ENCODE measurements around the gene FOXD2.

Gene FOXD2

GRCh38 chr1:47442202-47442601 is 4.4 kb downstream of the FOXD2 start:
- no peaks in the 10 kb centered on the region for H3K36me3 ChIP-seq (ENCODE audit: control insufficient read depth, insufficient read depth, low read length, severe bottlenecking)
- no peaks in the 10 kb centered on the region for H3K4me1 ChIP-seq (ENCODE audit: control insufficient read depth, insufficient read depth, low read length)
- no peak for DNase-seq (ENCODE audit: low read depth)

DNA sequence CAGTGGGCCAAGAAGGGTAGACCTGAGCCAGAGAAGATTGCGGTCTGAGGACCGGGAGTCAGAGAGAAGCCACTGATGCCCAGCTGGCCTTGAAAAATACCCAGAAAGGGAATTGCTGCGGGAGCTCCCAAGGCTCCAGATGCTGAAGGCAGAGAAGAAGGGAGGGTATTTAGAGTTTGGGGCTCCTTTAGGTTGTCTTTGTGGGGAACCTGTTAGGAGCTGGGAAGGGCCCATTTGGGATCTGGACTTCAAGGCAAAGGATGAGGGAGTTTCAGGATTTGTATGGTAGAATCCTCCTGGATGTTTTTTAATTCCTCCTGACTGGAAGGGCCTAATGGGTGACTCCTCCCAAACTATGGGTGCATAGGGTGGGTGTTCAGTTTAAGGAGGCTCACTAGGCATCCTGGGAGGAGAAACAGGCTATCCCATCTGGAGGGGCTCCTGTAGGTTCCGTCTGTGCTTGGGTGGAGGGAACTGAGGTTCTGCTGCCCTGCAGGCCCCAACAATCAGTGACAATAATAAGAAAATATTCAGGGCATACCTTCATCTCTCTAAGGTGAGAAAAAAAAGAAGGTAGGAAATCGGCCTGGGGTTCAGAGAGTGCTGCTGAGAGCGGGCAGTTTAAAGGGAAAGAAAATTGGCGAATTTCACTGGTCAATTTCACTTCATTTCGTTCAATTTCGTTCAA is 5.1 kb downstream of the FOXD2 start:
- no peak for DNase-seq (ENCODE audit: low read depth)
- Histone ChIP-seq H3K4me3 (ENCODE audit: low read length) (no peak overlapping the region), H3K27me3 (replicated peaks; ENCODE audit: control insufficient read depth, insufficient read depth, low read length) (peaks cover 75% of the 10 kb centered on the region), H3K4me1 (ENCODE audit: control insufficient read depth, insufficient read depth, low read length) (no peaks in the 10 kb centered on the region), H3K9ac (ENCODE audit: low read length) (no peak overlapping the region), H3K36me3 (ENCODE audit: control insufficient read depth, insufficient read depth, low read length, severe bottlenecking) (no peaks in the 10 kb centered on the region), H3K9me3 (ENCODE audit: control insufficient read depth, low read length) (peaks cover 16% of the 10 kb centered on the region)

More at GRCh38 chr1:47442202-47442601, 4.4 kb downstream of the FOXD2 start:
- H3K27me3 ChIP-seq (replicated peaks; ENCODE audit: control insufficient read depth, insufficient read depth, low read length) = peaks cover 67% of the 10 kb centered on the region
- no peak overlapping the region for H3K9ac ChIP-seq (ENCODE audit: low read length)
- peaks cover 13% of the 10 kb centered on the region for H3K9me3 ChIP-seq (ENCODE audit: control insufficient read depth, low read length)
- no peak overlapping the region for H3K4me3 ChIP-seq (ENCODE audit: low read length)

DNA sequence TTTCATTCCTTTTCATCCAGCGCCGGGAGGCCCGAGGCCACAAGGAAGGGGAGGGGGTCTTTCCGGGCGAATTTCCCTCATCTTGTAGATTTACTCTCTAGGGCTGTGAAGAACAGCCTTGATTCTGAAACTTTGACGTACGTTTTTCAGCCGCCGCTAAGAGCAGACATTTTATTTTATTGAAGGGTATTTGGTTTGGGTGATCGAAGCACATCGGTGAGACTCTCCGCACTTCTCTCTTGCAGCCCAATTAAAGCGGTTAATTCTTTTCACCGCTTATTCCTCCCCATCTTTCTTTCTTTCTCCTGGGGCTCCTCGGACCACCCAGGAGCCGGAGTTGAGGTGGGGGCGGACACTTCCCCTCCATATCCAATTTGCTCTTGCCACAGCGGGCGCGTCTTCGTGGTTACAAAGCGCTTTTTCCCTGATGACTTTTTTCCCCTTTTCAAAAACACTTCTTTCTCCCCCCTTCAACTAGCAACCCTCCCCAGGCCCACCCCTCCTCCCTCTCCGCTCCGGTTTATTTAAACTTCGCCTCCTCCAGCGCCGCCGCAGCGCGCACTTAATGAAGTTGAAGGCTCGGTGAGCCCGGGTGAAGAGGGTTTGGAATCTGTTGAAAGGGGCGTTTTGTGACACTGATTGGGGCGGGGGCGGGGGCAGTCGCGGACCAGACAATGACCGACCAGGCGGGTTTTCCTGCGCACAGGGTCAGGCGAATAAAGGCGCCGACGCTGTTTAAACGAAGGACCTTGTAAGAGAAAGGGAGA is 5.9 kb downstream of the FOXD2 start:
- no peak for DNase-seq (ENCODE audit: low read depth)
- Histone ChIP-seq H3K36me3 (ENCODE audit: control insufficient read depth, insufficient read depth, low read length, severe bottlenecking) (no peaks in the 10 kb centered on the region), H3K4me3 (ENCODE audit: low read length) (no peak overlapping the region), H3K9me3 (ENCODE audit: control insufficient read depth, low read length) (peaks cover 16% of the 10 kb centered on the region), H3K4me1 (ENCODE audit: control insufficient read depth, insufficient read depth, low read length) (no peaks in the 10 kb centered on the region), H3K9ac (ENCODE audit: low read length) (no peak overlapping the region), H3K27me3 (replicated peaks; ENCODE audit: control insufficient read depth, insufficient read depth, low read length) (peaks cover 82% of the 10 kb centered on the region)

DNA sequence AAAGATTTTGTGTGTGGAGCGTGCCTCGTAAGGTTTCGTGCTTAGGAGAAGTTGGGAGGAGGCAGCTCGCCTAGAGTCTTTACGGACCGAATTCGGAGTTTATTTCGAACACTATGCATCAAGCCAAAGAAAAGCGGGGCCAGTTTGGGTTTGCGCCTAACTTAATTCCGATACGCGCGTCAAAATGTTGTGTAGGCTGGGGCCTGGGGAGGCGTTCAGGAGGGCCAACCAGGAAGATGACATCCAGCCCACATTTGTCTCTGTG is 6.4 kb downstream of the FOXD2 start:
- no peak overlapping the region for H3K4me3 ChIP-seq (ENCODE audit: low read length)
- peaks cover 16% of the 10 kb centered on the region for H3K9me3 ChIP-seq (ENCODE audit: control insufficient read depth, low read length)
- H3K36me3 ChIP-seq (ENCODE audit: control insufficient read depth, insufficient read depth, low read length, severe bottlenecking) = no peaks in the 10 kb centered on the region
- peaks cover 87% of the 10 kb centered on the region for H3K27me3 ChIP-seq (replicated peaks; ENCODE audit: control insufficient read depth, insufficient read depth, low read length)
- DNase-seq (ENCODE audit: low read depth) = no peak
- H3K9ac ChIP-seq (ENCODE audit: low read length) = no peak overlapping the region
- H3K4me1 ChIP-seq (ENCODE audit: control insufficient read depth, insufficient read depth, low read length) = no peaks in the 10 kb centered on the region

DNA sequence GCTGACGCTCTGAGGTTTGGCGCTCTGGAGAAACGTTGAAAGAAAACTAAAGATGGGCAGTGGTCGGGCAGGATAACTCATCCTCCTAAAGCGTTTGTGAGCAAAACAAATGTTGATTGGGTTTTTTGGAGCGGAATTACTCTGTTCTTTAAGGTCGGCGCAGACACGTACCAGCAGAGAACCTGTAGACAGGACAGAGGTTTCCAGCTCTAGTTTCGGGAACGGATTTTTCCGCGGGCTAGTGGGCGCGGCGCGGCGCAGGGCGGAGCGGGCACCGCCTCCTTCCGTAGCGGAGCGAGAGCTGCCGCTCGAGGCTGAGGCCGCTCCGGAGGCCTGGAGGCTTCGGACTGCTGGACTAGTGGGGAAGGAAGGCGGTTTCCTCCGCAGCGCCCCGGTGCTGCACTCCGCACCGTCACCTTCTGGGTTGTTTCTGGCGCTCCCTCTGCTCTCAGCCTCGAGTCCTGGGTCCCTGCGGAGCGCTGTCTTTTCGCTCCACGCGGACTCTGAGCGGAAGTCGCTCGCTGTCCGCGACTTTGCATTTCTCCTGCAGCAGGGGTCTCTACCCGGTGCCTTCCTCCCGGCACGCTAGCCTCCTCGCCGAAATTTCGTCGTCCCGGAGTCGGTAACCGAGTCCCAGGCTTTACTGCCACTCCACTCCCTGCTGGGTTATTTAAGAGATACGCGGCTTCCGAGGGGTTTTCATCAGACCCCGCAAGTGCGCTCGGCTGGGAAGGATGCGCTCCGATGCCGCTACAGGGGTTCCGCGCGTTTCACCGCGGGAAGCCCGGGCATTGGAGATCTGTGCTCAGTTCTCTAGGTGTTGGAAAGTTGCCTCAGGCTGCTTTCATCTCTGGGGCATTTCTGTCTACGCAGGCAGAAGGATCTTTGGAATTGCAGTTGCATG is 7.0 kb downstream of the FOXD2 start:
- Histone ChIP-seq H3K9me3 (ENCODE audit: control insufficient read depth, low read length) (peaks cover 16% of the 10 kb centered on the region), H3K27me3 (replicated peaks; ENCODE audit: control insufficient read depth, insufficient read depth, low read length) (peaks cover 88% of the 10 kb centered on the region), H3K4me1 (ENCODE audit: control insufficient read depth, insufficient read depth, low read length) (no peaks in the 10 kb centered on the region), H3K9ac (ENCODE audit: low read length) (no peak overlapping the region), H3K36me3 (ENCODE audit: control insufficient read depth, insufficient read depth, low read length, severe bottlenecking) (no peaks in the 10 kb centered on the region), H3K4me3 (ENCODE audit: low read length) (peak overlapping the region; percentile 45)
- DNase-seq (ENCODE audit: low read depth) = peak; percentile 34

DNA sequence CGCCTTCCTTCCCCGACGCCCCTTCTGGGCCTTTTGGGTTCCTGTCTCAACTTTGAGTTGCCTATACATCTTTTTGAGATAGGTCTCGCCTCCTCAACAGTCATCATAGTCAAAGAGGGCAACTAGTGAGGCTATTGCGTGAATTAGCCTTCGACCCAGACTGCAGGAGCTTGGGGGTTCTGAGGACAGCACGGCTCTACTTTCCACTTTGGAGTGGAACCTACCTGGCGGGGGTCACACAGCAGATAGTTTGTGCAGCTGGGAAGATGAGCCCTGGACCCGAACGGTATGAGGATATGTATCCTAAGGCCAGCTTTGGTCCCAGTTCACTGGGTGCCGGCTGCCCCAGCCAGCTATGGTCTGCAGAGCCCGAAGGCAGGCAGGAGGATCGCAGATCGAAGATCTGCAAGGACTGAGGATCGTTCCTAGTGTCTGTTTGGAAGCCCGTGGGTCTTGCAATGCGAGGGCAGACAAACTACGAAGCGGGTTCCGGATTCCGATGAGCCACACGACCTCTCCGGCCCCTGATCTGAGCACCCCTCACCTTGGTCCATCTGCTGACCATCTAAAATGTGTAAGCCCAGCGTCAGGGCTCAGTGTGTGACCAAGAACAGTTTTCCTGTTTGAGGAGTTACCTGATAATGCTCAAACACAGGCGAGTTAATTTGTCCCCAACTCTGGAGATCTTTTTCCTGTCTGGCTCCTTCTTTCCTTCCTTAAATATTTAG is 8.1 kb downstream of the FOXD2 start:
- no peak for DNase-seq (ENCODE audit: low read depth)
- H3K9me3 ChIP-seq (ENCODE audit: control insufficient read depth, low read length) = peaks cover 16% of the 10 kb centered on the region
- H3K4me3 ChIP-seq (ENCODE audit: low read length) = no peak overlapping the region
- peaks cover 95% of the 10 kb centered on the region for H3K27me3 ChIP-seq (replicated peaks; ENCODE audit: control insufficient read depth, insufficient read depth, low read length)
- no peaks in the 10 kb centered on the region for H3K4me1 ChIP-seq (ENCODE audit: control insufficient read depth, insufficient read depth, low read length)
- H3K36me3 ChIP-seq (ENCODE audit: control insufficient read depth, insufficient read depth, low read length, severe bottlenecking) = no peaks in the 10 kb centered on the region
- no peak overlapping the region for H3K9ac ChIP-seq (ENCODE audit: low read length)

- H3K9me3 ChIP-seq (ENCODE audit: control insufficient read depth, low read length) = peaks cover 16% of the 10 kb centered on the region
- no peak overlapping the region for H3K4me3 ChIP-seq (ENCODE audit: low read length)
- H3K9ac ChIP-seq (ENCODE audit: low read length) = no peak overlapping the region
Observed at GRCh38 chr1:47448462-47449222, 10.8 kb downstream of the FOXD2 start.

GRCh38 chr1:47449822-47450552 is 12.1 kb downstream of the FOXD2 start:
- Histone ChIP-seq H3K4me3 (ENCODE audit: low read length) (no peak overlapping the region), H3K36me3 (ENCODE audit: control insufficient read depth, insufficient read depth, low read length, severe bottlenecking) (no peaks in the 10 kb centered on the region), H3K9ac (ENCODE audit: low read length) (no peak overlapping the region), H3K9me3 (ENCODE audit: control insufficient read depth, low read length) (peaks cover 7% of the 10 kb centered on the region), H3K27me3 (replicated peaks; ENCODE audit: control insufficient read depth, insufficient read depth, low read length) (peaks cover 79% of the 10 kb centered on the region), H3K4me1 (ENCODE audit: control insufficient read depth, insufficient read depth, low read length) (no peaks in the 10 kb centered on the region)
- no peak for DNase-seq (ENCODE audit: low read depth)

More at GRCh38 chr1:47448462-47449222, 10.8 kb downstream of the FOXD2 start:
- no peak for DNase-seq (ENCODE audit: low read depth)
- Histone ChIP-seq H3K36me3 (ENCODE audit: control insufficient read depth, insufficient read depth, low read length, severe bottlenecking) (no peaks in the 10 kb centered on the region), H3K4me1 (ENCODE audit: control insufficient read depth, insufficient read depth, low read length) (no peaks in the 10 kb centered on the region), H3K27me3 (replicated peaks; ENCODE audit: control insufficient read depth, insufficient read depth, low read length) (peaks cover 91% of the 10 kb centered on the region)

GRCh38 chr1:47450606-47451005 is 12.8 kb downstream of the FOXD2 start:
- H3K4me1 ChIP-seq (ENCODE audit: control insufficient read depth, insufficient read depth, low read length) = no peaks in the 10 kb centered on the region
- DNase-seq (ENCODE audit: low read depth) = no peak
- no peak overlapping the region for H3K4me3 ChIP-seq (ENCODE audit: low read length)
- H3K36me3 ChIP-seq (ENCODE audit: control insufficient read depth, insufficient read depth, low read length, severe bottlenecking) = no peaks in the 10 kb centered on the region
- H3K9me3 ChIP-seq (ENCODE audit: control insufficient read depth, low read length) = peaks cover 4% of the 10 kb centered on the region
- H3K27me3 ChIP-seq (replicated peaks; ENCODE audit: control insufficient read depth, insufficient read depth, low read length) = peaks cover 74% of the 10 kb centered on the region
- no peak overlapping the region for H3K9ac ChIP-seq (ENCODE audit: low read length)

DNA sequence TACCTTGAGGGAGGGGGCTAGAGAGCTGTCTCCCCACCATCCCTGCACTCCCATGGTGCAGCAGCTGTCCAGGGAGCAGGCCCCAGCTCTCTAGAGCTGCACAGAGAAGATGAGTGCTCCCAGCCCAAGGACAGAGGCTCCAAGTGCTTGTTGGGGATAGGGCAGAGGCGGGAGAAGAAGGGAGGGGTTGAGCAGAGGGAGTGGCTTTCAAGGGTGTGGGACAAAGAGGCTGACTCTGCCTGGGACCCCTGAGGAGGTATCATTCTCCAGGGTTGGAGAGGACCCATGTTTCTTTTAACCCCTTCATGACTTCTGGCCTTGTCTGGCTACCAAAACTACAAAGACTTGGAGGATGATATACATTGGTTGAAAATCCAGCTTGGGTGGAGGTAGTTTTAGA is 14.6 kb downstream of the FOXD2 start:
- Histone ChIP-seq H3K9ac (ENCODE audit: low read length) (no peak overlapping the region), H3K4me3 (ENCODE audit: low read length) (no peak overlapping the region), H3K4me1 (ENCODE audit: control insufficient read depth, insufficient read depth, low read length) (no peaks in the 10 kb centered on the region), H3K9me3 (ENCODE audit: control insufficient read depth, low read length) (peaks cover 2% of the 10 kb centered on the region), H3K27me3 (replicated peaks; ENCODE audit: control insufficient read depth, insufficient read depth, low read length) (peaks cover 65% of the 10 kb centered on the region), H3K36me3 (ENCODE audit: control insufficient read depth, insufficient read depth, low read length, severe bottlenecking) (no peaks in the 10 kb centered on the region)
- no peak for DNase-seq (ENCODE audit: low read depth)
